ENCODE results near the gene RTN4IP1. TPM values are rescaled to one million over a fixed set of nuclear protein-coding genes. Genes with fewer than 3 reads are reported as not detected.

The RTN4IP1 gene
- total and polyA plus RNA-seq, 9 of the 15 experiments (the other 6 are each of a cell fraction or from before 2014, with no cell fraction given), result 17.9 to 46.0 (median 22.2) TPM

GRCh38 chr6:106572875-106573585 lies 56.3 kb downstream of the RTN4IP1 start (continued):
- TF ChIP-seq RBM14 (IDR thresholded peaks at IDR 0.05; ENCODE audit: borderline replicate concordance, insufficient read depth, low read depth, low read length) (no peak), E2F6 (IDR thresholded peaks at IDR 0.05; ENCODE audit: borderline replicate concordance in 1 of 2, extremely low read depth in 1 of 2, insufficient read depth in 1 of 2, insufficient read length in 1 of 2, low read depth in 1 of 2, low read length in 1 of 2, poor library complexity in 1 of 2, severe bottlenecking in 1 of 2) (no peak), ZBTB26 (CRISPR knock-in tag; IDR thresholded peaks at IDR 0.05) (no peak)

GRCh38 chr6:106572436-106572835 lies 56.9 kb downstream of the RTN4IP1 start:
- H3K9me3 ChIP-seq (replicated peaks; ENCODE audit: control insufficient read depth, insufficient read depth, low read depth, low read length), result no peaks in the 10 kb centered on the region
- no peak overlapping the region for H3K4me2 ChIP-seq (ENCODE audit: insufficient read depth, low read length)
- in situ Hi-C loops (cut with MboI) (loop anchor here (25.0 kb wide), 1 partner anchor 415 kb away; no protein-coding TSS in a partner anchor), intact Hi-C loops (cut with micrococcal nuclease) (no loop called here)
- H3K4me1 ChIP-seq (replicated peaks in 1 of 2; ENCODE audit: control insufficient read depth in 2 of 2, insufficient read depth in 2 of 2, low read length in 2 of 2), result no peaks in the 10 kb centered on the region
- 49% methylated on average over 5 of the region's 5 CpGs for WGBS (ENCODE audit: insufficient coverage, low coverage, missing lambda C conversion rate)
- peaks cover 7% of the 10 kb centered on the region; the same call in 1 of the 3 replicates for H3K36me3 ChIP-seq (ENCODE audit: control insufficient read depth, insufficient read depth, low read length)
- no peaks in the 10 kb centered on the region for H3K9me1 ChIP-seq (ENCODE audit: control insufficient read depth, insufficient read depth, low read length)
- no peak overlapping the region for H3K27ac ChIP-seq (ENCODE audit: extremely low read depth, low read depth, low read length)
- no peak for ATAC-seq
- BruUV-seq (replicated peaks), result no TSS peak
- no peak overlapping the region for H3K9ac ChIP-seq (ENCODE audit: insufficient read depth in 1 of 2, low read depth in 2 of 2, low read length in 2 of 2)
- no peak for DNase-seq (ENCODE audit: extremely low read depth in 1 of 4, low spot score in 3 of 4)
- H4K20me1 ChIP-seq (replicated peaks; ENCODE audit: control insufficient read depth, insufficient read depth, low read length), result no peaks in the 10 kb centered on the region
- H3K79me2 ChIP-seq (ENCODE audit: control insufficient read depth, insufficient read depth, low read length), result no peaks in the 10 kb centered on the region
- H2AFZ ChIP-seq (ENCODE audit: low read depth, low read length), result no peak overlapping the region
- CTCF ChIA-PET (ENCODE audit: low intra/inter-chr PET ratio), result no interaction called here
- FAIRE-seq, result no peak
- H3K4me3 ChIP-seq, result no peak overlapping the region
- no peaks in the 10 kb centered on the region for H3K27me3 ChIP-seq (ENCODE audit: control insufficient read depth in 2 of 2, insufficient read depth in 2 of 2, low read length in 2 of 2)
- TF ChIP-seq DPF2 (IDR thresholded peaks at IDR 0.05), result no peak
- TF ChIP-seq ZZZ3 (IDR thresholded peaks at IDR 0.05), result no peak
- TF ChIP-seq HBP1 (CRISPR knock-in tag; IDR thresholded peaks at IDR 0.05), result no peak
- TF ChIP-seq ZNF41 (CRISPR knock-in tag; conservative IDR thresholded peaks at IDR 0.05), result no peak
- TF ChIP-seq KDM4B (IDR thresholded peaks at IDR 0.05; ENCODE audit: borderline replicate concordance in 2 of 2, low read depth in 1 of 2), result no peak
- no peak for TF ChIP-seq NFIX (CRISPR knock-in tag; IDR thresholded peaks at IDR 0.05; ENCODE audit: low read depth)
- TF ChIP-seq ZBTB1 (CRISPR knock-in tag; IDR thresholded peaks at IDR 0.05; ENCODE audit: borderline replicate concordance, low read depth), result no peak
- TF ChIP-seq ZNF699 (CRISPR knock-in tag; IDR thresholded peaks at IDR 0.05; ENCODE audit: insufficient replicate concordance), result no peak
- TF ChIP-seq TFAM (CRISPR knock-in tag; conservative IDR thresholded peaks at IDR 0.05), result no peak
- POLR2A ChIA-PET, result no interaction called here

Data from K562 (cell line).